ENCODE results near the gene GPR155.
"Not testable (repeated sequence)": the region's sequence is repeated elsewhere in the genome, so short reads cannot be mapped to it uniquely, and the experiment has no call there.

DNA sequence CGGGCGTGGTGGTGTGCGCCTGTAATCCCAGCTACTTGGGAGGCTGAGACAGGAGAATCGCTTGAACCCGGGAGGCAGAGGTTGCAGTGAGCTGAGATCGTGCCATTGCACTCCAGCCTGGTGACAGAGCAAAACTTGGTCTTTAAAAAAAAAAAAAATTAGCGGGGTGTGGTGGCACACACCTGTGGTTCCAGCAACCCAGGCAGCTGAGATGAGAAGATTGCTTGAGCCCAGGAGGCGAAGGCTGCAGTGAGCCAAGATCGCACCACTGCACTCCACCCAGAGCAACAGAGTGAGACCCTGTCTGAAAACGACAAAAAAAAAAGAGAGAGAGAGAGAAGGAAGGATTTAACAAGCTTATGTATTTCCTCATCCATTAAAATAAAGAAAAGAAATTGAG, 2.7 kb upstream of the GPR155 start:
- TF ChIP-seq, protein P1, sequence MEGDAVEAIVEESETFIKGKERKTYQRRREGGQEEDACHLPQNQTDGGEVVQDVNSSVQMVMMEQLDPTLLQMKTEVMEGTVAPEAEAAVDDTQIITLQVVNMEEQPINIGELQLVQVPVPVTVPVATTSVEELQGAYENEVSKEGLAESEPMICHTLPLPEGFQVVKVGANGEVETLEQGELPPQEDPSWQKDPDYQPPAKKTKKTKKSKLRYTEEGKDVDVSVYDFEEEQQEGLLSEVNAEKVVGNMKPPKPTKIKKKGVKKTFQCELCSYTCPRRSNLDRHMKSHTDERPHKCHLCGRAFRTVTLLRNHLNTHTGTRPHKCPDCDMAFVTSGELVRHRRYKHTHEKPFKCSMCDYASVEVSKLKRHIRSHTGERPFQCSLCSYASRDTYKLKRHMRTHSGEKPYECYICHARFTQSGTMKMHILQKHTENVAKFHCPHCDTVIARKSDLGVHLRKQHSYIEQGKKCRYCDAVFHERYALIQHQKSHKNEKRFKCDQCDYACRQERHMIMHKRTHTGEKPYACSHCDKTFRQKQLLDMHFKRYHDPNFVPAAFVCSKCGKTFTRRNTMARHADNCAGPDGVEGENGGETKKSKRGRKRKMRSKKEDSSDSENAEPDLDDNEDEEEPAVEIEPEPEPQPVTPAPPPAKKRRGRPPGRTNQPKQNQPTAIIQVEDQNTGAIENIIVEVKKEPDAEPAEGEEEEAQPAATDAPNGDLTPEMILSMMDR (conservative IDR thresholded peaks at IDR 0.05) = not testable (repeated sequence)
- not testable (repeated sequence) for TF ChIP-seq EZH2 (IDR thresholded peaks at IDR 0.05; ENCODE audit: low read depth)

All from PC-9 (cell line).